HCEC 1CT (cell line): Measurements from ENCODE around the gene KCNE5.
A peak's percentile ranks its signal among the peaks of the same experiment; 100 is the strongest.
"Not testable (repeated sequence)": the region's sequence is repeated elsewhere in the genome, so short reads cannot be mapped to it uniquely, and the experiment has no call there.

Experiments
- DNase-seq: peaks from one replicate; pipeline ENCODE4 v3.0.0-alpha.2; 2017

The KCNE5 gene, protein sequence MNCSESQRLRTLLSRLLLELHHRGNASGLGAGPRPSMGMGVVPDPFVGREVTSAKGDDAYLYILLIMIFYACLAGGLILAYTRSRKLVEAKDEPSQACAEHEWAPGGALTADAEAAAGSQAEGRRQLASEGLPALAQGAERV

DNA sequence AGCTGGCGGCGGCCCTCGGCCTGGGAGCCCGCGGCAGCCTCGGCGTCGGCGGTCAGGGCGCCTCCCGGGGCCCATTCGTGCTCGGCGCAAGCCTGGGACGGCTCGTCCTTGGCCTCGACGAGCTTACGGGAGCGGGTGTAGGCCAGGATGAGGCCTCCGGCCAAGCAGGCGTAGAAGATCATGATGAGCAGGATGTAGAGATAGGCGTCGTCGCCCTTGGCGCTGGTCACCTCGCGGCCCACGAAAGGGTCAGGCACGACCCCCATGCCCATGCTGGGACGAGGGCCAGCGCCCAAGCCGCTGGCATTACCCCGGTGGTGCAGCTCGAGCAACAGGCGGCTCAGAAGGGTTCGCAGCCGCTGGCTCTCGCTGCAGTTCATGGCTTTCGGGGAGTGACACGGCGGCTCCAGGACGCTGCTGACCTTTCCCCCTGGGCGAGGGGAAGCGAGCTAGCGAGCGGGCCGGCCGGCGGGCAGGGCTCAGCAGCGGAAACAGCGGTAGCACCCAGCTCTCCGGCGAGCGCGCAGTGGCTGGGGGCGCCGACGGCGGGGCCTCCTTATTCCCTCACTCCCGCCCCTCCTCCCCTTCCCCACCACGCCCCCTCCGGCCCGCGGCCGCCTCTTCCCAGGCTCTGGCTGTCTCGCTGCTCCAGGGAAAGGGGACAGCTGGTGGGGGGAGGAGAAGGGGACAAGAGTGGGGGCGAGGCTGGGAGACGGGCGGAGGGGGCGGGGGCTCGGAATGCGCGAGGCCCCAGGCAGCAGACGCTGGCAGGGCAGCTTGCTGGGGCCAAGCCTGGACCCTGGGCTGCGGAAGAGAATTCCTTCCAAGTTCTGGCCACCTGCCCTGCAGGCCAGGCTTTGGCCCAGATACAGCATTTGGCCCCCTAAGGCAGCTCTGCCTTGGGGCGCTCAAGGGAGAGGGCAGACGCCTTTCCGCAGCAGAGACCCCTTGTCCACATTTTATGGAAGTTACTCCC lies at the start of gene KCNE5:
TSS of gene KCNE5 (minus strand) at position 532 of the 976 bp plus-strand sequence. CDS start at position 380, 152 bp downstream.
- no peak for DNase-seq

DNA sequence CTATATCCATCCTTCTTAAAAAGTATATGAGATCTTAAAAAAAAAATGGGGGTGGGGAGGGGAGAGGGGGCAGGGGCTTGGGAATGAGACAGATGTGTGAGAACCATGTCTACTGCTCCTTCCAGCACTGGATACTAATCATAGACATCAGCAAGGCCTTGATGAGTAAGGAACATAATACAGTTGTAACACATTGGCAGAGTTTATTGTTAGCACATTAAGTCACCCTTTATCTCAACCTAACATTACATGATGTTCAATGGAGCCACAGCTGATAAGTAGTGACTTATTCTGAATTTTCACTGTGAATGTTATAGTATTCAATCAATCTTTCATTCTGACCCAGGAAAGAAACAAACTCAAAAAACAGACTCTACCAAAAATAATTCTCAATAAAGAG lies 47.3 kb upstream of the KCNE5 start:
- no peak for DNase-seq

GRCh38 chrX:109671170-109671569 lies 46.2 kb upstream of the KCNE5 start:
- DNase-seq: not testable (repeated sequence)

GRCh38 chrX:109667986-109668385 lies 43.0 kb upstream of the KCNE5 start:
- no peak for DNase-seq

- no peak for DNase-seq
Observed at GRCh38 chrX:109660435-109661143, 35.6 kb upstream of the KCNE5 start.

DNA sequence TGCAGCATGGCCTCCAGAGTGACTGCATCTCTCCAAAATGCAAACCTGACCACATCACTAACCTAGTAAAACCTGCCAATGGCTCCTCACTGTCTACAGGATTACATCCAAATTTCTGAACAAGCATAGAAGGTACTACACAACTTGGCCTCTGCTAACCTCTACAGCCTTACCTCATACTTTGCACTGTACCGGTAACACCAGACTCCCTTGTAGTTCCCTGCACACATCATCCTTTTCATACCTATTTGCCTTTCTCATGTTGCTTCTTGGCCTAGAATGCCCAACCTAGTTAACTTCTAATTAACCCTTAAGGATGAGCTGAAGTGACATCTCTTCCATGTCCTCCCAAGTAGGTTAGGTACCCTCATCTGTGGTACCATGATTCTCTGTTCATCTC lies 33.4 kb upstream of the KCNE5 start:
- DNase-seq: no peak

- not testable (repeated sequence) for DNase-seq
Observed at GRCh38 chrX:109657364-109657763, 32.4 kb upstream of the KCNE5 start.

DNA sequence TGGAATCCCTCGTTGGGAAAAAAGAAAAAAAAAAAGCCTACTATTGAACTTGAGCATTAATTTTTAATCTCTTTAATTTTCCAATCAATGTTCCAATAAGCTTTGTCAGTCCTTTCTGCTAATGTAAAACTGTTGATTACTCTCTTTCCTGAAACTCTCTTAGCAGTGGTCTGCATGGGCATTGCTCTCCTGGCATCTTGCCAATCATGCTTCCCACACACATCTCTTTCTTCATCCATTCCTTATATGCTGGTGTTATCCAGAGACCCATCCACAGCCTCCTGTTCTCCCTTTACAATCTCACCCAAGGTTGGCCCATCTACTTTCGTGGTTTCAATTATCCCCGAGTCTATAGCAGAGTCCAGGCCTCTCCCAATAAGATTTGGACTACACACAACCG lies 31.8 kb upstream of the KCNE5 start:
- no peak for DNase-seq

- DNase-seq: no peak
Observed at GRCh38 chrX:109655502-109656201, 30.7 kb upstream of the KCNE5 start.

DNA sequence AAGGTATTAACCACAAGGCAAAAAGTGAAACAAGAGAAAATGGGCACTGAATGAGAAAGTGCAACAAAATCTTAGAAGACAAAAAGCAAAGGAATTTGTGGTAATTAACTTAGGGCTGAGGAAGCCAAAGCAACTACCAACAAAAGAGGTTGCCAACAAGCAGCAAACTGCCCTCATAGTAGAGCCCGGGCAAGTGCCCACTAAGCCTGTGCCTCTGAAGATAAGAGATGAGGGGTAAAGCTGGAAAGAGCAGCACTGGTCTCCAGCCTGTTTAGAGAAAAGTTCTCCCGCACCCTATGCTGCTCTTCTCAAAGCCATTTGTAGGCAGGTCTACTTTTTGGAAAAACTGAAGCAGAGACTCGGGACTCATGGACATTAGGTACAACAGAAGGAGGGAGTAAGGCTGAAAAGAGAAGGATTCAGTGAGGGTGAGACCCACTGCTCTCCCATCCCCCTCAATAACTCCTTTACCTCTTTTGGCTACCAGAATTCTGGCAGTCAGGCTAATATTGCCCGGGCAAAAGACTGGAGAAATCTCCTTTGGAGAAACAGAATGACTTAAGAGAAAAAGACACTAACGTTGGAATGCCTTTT lies 29.6 kb upstream of the KCNE5 start:
- DNase-seq: no peak

DNA sequence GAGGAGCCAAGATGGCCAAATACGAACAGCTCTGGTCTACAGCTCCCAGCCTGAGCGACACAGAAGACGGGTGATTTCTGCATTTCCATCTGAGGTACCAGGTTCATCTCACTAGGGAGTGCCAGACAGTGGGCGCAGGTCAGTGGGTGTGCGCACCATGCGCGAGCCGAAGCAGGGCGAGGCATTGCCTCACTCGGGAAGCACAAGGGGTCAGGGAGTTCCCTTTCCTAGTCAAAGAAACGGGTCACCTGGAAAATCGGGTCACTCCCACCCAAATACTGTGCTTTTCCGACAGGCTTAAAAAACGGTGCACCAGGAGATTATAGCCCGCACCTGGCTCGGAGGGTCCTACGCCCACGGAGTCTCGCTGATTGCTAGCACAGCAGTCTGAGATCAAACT lies 19.7 kb upstream of the KCNE5 start:
- not testable (repeated sequence) for DNase-seq

GRCh38 chrX:109643687-109644086 lies 18.7 kb upstream of the KCNE5 start:
- no peak for DNase-seq

DNA sequence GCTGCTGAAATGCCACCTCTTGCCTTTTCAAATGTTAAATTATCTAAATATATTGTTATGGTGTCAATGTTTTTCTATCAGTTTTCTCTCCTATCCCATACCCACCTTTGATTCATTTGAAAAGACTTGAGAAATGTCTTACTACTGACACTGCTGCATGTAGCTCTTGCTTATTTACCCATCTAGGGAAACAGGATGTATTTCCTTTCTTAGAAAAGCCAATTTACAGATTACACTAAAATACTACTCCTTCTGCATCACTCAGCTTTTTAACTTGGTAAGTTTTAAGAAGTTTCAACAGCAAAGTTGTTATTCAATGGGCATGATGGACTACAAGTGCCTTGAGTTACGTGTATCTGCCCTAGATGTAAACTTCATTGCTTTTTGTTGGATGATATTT lies 13.2 kb upstream of the KCNE5 start:
- no peak for DNase-seq

- not testable (repeated sequence) for DNase-seq
Observed at GRCh38 chrX:109637477-109637876, 12.5 kb upstream of the KCNE5 start.

DNA sequence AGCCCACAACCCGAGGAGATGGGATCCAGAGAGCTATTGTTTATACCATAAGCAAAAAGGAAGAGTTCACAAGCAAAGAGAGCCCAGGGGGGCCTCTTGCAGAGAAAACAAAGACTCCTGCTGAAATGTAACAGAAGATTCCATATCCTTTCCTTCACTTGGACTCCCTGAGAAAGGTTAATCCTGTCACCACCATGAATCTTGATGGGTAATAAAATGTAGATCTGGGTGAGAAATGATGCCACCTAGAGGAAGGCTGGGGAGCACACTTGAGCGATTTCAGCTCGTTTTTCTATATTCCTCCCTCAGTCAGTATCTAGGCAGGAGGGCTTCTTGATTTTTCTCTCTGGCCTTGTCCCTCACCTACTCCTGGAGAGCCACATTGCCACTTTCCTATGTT lies 10.2 kb upstream of the KCNE5 start:
- DNase-seq: peak; percentile 10

- no peak for DNase-seq
Observed at GRCh38 chrX:109632906-109633504, 8.0 kb upstream of the KCNE5 start.

DNA sequence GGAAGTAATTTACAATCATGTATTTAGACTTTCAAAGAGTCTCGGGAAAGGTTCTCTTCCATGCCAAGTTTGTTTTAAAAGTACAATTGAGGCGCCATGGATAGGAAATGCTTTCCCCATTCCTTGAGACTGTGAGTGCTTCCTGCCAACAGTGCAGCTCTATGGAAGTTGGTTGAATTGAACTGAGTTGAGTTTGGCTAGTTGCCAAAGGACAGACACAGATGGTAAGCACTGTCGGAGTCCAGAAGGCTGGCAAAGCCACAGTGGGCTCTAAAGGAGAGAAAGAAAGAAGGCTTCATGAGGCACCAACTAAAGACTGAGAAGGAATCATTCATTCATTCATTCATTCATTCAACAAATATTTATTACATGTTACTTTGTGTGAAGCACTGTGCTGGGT lies 4.3 kb upstream of the KCNE5 start:
- DNase-seq: no peak

DNA sequence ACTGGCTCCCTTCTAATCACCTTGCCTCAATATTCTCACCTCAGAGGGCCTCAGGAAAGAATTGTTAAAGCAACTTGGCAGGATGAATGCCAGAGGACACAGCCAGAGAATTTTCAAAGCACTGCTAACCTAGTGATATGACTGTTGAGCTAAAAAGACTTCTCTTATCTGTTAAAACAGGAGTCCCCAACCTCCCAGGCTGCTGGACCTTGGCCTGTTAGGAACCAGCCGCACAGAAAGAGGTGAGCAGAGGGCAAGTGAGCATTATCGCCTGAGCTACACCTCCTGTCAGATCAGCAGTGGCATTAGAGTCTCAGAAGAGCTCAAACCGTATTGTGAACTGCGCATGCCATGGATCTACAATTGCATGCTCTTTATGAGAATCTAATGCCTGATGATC lies 1.7 kb upstream of the KCNE5 start:
- no peak for DNase-seq

DNA sequence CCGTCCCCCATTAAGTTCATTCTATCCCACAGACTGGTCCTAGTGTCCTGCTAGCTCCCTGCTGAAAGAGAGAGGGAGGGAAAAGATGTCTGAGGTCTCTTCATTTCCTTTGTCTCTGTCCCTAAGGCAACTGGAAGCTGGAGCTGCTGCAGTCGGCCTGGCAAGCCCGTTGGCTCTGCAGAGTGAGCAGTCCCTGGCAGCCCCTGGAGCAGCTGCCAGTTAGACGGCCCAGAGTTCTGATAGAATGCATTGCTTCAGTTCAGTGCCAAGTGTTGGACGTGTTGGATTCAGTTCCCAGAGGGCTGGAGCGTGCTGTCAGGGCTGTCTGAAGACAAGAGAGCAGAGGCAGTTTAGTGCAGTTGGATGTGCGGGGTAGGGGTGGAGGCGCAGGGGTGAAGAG lies 975 bp downstream of the KCNE5 start:
- DNase-seq: no peak

DNA sequence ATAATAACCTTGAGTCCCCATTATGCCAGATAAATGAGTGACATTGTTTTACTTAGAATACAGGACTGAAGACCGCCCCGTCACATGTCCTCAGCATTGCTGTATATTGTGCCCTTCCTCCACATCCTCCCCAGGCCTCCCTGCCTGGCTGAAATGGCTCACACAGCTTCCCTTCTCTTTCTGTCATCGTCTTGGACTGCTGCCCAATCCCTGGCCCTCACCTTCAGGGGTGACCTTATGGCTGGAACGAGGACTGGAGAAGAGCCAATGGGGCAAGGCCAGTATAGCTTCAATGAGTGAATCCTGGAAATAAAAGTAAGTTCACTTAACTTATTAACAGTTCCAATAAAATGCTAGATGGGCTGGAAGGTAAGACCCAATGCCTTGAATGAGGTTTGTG lies 2.7 kb downstream of the KCNE5 start:
- DNase-seq: no peak

DNA sequence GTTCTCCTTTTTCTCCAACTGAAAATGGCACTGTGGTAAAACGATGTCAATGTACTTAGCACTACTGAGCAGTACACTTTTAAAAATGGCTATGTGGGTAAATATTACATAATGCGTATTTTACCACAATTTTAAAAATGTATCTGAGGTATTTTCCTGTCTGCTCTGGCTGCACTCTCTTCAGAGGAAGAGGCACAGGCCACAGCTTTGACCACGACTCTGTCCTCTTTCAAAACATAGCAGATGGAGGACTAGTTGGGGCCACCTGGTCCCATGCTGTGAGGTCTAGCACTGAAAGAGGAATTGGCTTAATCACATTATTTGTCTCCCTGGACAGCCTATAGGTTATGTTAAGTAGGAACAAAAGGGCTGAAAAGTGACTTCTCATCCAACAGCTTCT lies 5.2 kb downstream of the KCNE5 start:
- DNase-seq: no peak

DNA sequence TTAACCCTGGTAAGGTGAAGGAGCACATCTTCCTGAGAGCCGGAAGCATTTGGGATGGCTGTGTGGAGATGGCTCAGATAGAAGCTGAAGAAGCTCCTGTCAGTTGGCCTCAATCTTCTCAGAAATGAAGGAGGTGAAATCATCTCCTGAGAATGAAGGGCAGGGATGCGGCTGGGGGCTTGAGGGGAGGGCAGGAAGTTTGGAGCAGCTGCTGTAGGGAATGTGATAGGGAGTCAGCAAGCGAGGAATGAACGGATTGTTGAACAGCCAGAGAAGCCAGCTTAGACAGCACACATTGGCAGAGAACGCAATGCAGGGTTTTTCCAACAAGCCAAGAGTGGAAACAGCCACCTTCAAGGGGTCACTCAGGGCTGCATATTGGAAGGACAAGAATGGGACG lies 10.0 kb downstream of the KCNE5 start:
- DNase-seq: no peak
